ENCODE data around the gene TMEM131.

TMEM131 gene

GRCh38 chr2:97798416-97798815 lies 197.3 kb downstream of the TMEM131 start:
- no peak for TF ChIP-seq CTCF (IDR thresholded peaks at IDR 0.05; ENCODE audit: borderline replicate concordance, insufficient read depth, low read depth, low read length)
- no peak overlapping the region for H3K4me3 ChIP-seq (ENCODE audit: low read depth, low read length)

- H3K4me3 ChIP-seq (ENCODE audit: low read depth, low read length) = no peak overlapping the region
- no peak for TF ChIP-seq CTCF (IDR thresholded peaks at IDR 0.05; ENCODE audit: borderline replicate concordance, insufficient read depth, low read depth, low read length)
These were observed 198.4 kb downstream of the TMEM131 start for GRCh38 chr2:97797355-97797754.

GRCh38 chr2:97796465-97797126 lies 199.2 kb downstream of the TMEM131 start:
- no peak for TF ChIP-seq CTCF (IDR thresholded peaks at IDR 0.05; ENCODE audit: borderline replicate concordance, insufficient read depth, low read depth, low read length)
- no peak overlapping the region for H3K4me3 ChIP-seq (ENCODE audit: low read depth, low read length)

- no peak overlapping the region for H3K4me3 ChIP-seq (ENCODE audit: low read depth, low read length)
- no peak for TF ChIP-seq CTCF (IDR thresholded peaks at IDR 0.05; ENCODE audit: borderline replicate concordance, insufficient read depth, low read depth, low read length)
These were observed 203.3 kb downstream of the TMEM131 start for GRCh38 chr2:97792416-97792815.

- no peak overlapping the region for H3K4me3 ChIP-seq (ENCODE audit: low read depth, low read length)
- no peak for TF ChIP-seq CTCF (IDR thresholded peaks at IDR 0.05; ENCODE audit: borderline replicate concordance, insufficient read depth, low read depth, low read length)
These were observed 206.6 kb downstream of the TMEM131 start for GRCh38 chr2:97788986-97789644.

GRCh38 chr2:97785818-97786217 lies 209.9 kb downstream of the TMEM131 start:
- no peak overlapping the region for H3K4me3 ChIP-seq (ENCODE audit: low read depth, low read length)
- TF ChIP-seq CTCF (IDR thresholded peaks at IDR 0.05; ENCODE audit: borderline replicate concordance, insufficient read depth, low read depth, low read length) = no peak

GRCh38 chr2:97784953-97785352 lies 210.8 kb downstream of the TMEM131 start:
- TF ChIP-seq CTCF (IDR thresholded peaks at IDR 0.05; ENCODE audit: borderline replicate concordance, insufficient read depth, low read depth, low read length) = no peak
- H3K4me3 ChIP-seq (ENCODE audit: low read depth, low read length) = no peak overlapping the region
